Suprapubic skin (tissue), 3 donors: ENCODE results near the gene NCOA5.

Experiments used
- CTCF ChIP-seq, 2 donors: fragments of 200-600 bp in 1 of 2; fragments of 450-650 bp in 1 of 2; sonication (generic) in 1 of 2; IDR thresholded peaks; one replicate each; pipeline ENCODE4 v1.5.1; 2016 to 2019; ENCODE audit warnings: antibody characterized with exemption in 2 of 2, mild to moderate bottlenecking in 1 of 2, moderate library complexity in 1 of 2
- EP300 ChIP-seq: sonication (generic); formaldehyde crosslinking; IDR thresholded peaks from one replicate; pipeline ENCODE4 v1.6.1; 2017; ENCODE audit warnings: antibody characterized with exemption
- POLR2A ChIP-seq, 2 donors: fragments of 450-650 bp; IDR thresholded peaks; one replicate each; pipeline ENCODE4 v1.6.1; 2017; ENCODE audit warnings: antibody characterized with exemption in 2 of 2, mild to moderate bottlenecking in 2 of 2, moderate library complexity in 2 of 2

- no peak for TF ChIP-seq CTCF (IDR thresholded peaks at IDR 0.05)
- TF ChIP-seq POLR2A (IDR thresholded peaks at IDR 0.05), result no peak
- TF ChIP-seq EP300, result no peak
Measured at GRCh38 chr20:46129955-46130481, 40.3 kb upstream of the NCOA5 start.
